ENCODE data around the gene COG8. TPM values are rescaled to one million over a fixed set of nuclear protein-coding genes. Genes with fewer than 3 reads are reported as not detected.

COG8 gene
- total and polyA plus RNA-seq, 2 experiments from 2014 or later: 21.4 to 79.9 TPM

GRCh38 chr16:69326172-69326873, 13.0 kb downstream of the COG8 start (continued):
- TF ChIP-seq ZNF462 (CRISPR knock-in tag; IDR thresholded peaks at IDR 0.05): no peak
- TF ChIP-seq CREB1 (CRISPR knock-in tag; IDR thresholded peaks at IDR 0.05; ENCODE audit: low read depth): no peak
- TF ChIP-seq STAT1 (IDR thresholded peaks at IDR 0.05; ENCODE audit: unreplicated experiment): no peak
- TF ChIP-seq ETS1 (IDR thresholded peaks at IDR 0.05): no peak
- no peak for TF ChIP-seq POLR2AphosphoS5 (IDR thresholded peaks at IDR 0.05; ENCODE audit: low read depth)
- TF ChIP-seq ZNF114 (CRISPR knock-in tag; IDR thresholded peaks at IDR 0.05): no peak
- no peak for TF ChIP-seq NANOG (IDR thresholded peaks at IDR 0.05; ENCODE audit: borderline replicate concordance)
- TF ChIP-seq JUNB (IDR thresholded peaks at IDR 0.05; ENCODE audit: unreplicated experiment): no peak
- no peak for TF ChIP-seq ZNF331 (CRISPR knock-in tag; IDR thresholded peaks at IDR 0.05; ENCODE audit: low read depth)
- TF ChIP-seq EZH2phosphoT487 (IDR thresholded peaks at IDR 0.05; ENCODE audit: unreplicated experiment): no peak

Data from GM23338 (cell line).